Stimulated activated CD4-positive, alpha-beta T cell treated with anti-CD3 and anti-CD28 coated beads, Interleukin-12 subunit alpha, Interleukin-12 subunit beta, amount 100 ng/mL, for 4 hours (primary cell): Measurements from ENCODE around the gene HOXD4.

Experiments used
- DNase-seq: peaks from one replicate; pipeline ENCODE4 v3.0.0-alpha.2; 2020

The HOXD4 gene

GRCh38 chr2:176173567-176174381, 22.4 kb downstream of the HOXD4 start:
- no peak for DNase-seq

- no peak for DNase-seq
These were observed 23.1 kb downstream of the HOXD4 start for GRCh38 chr2:176174382-176174823.

- DNase-seq = no peak
These were observed 23.7 kb downstream of the HOXD4 start for GRCh38 chr2:176174824-176175708.

GRCh38 chr2:176175709-176176607, 24.6 kb downstream of the HOXD4 start:
- DNase-seq = no peak

- no peak for DNase-seq
These were observed 26.3 kb downstream of the HOXD4 start for GRCh38 chr2:176177580-176178037.

GRCh38 chr2:176178038-176178756, 26.8 kb downstream of the HOXD4 start:
- DNase-seq = no peak

- no peak for DNase-seq
These were observed 27.5 kb downstream of the HOXD4 start for GRCh38 chr2:176178757-176179295.

GRCh38 chr2:176181551-176181950, 30.2 kb downstream of the HOXD4 start:
- no peak for DNase-seq

GRCh38 chr2:176182671-176183070, 31.3 kb downstream of the HOXD4 start:
- DNase-seq = no peak

- DNase-seq = no peak
These were observed 33.4 kb downstream of the HOXD4 start for GRCh38 chr2:176184749-176185148.

GRCh38 chr2:176186024-176186423, 34.7 kb downstream of the HOXD4 start:
- no peak for DNase-seq

GRCh38 chr2:176187200-176187898, 36.0 kb downstream of the HOXD4 start:
- no peak for DNase-seq

- no peak for DNase-seq
These were observed 36.8 kb downstream of the HOXD4 start, which contains the start of gene HOXD1 for GRCh38 chr2:176187899-176188773. TSS of gene HOXD1 (plus strand) at chr2:176188668. CDS start at chr2:176188802, 134 bp downstream.

GRCh38 chr2:176188774-176189680, 37.7 kb downstream of the HOXD4 start:
- no peak for DNase-seq

- DNase-seq = no peak
These were observed 38.6 kb downstream of the HOXD4 start for GRCh38 chr2:176189681-176190641.

- no peak for DNase-seq
These were observed 41.0 kb downstream of the HOXD4 start for GRCh38 chr2:176192351-176192750.

GRCh38 chr2:176193048-176193447, 41.7 kb downstream of the HOXD4 start:
- DNase-seq = no peak
